Gastroesophageal sphincter (tissue), 3 donors: ENCODE measurements around the gene SULT1E1.

Source experiments
- CTCF ChIP-seq, 4 experiments: fragments of 200-600 bp in 2 of 4; fragments of 450-650 bp in 2 of 4; sonication (generic) in 1 of 4; IDR thresholded peaks; one replicate each; pipeline ENCODE4 v1.5.1; 2017 to 2019; ENCODE audit warnings: antibody characterized with exemption in 4 of 4, mild to moderate bottlenecking in 2 of 4, moderate library complexity in 2 of 4
- POLR2A ChIP-seq, 2 donors: fragments of 450-650 bp; IDR thresholded peaks; one replicate each; pipeline ENCODE4 v1.6.1; 2017; ENCODE audit warnings: antibody characterized with exemption in 2 of 2, mild to moderate bottlenecking in 2 of 2, moderate library complexity in 1 of 2
- POLR2AphosphoS5 ChIP-seq: sonication (generic); formaldehyde crosslinking; IDR thresholded peaks from one replicate; pipeline ENCODE4 v1.6.1; 2017; ENCODE audit warnings: antibody characterized with exemption

GRCh38 chr4:69831270-69831627 is 28.7 kb downstream of the SULT1E1 start:
- TF ChIP-seq CTCF (IDR thresholded peaks at IDR 0.05): no peak
- TF ChIP-seq POLR2A (IDR thresholded peaks at IDR 0.05): no peak
- TF ChIP-seq POLR2AphosphoS5: no peak
